HCT116 (cell line): ENCODE data around the gene MTUS2. TPM values are rescaled to one million over a fixed set of nuclear protein-coding genes. Genes with fewer than 3 reads are reported as not detected.

Source experiments
- ATAC-seq: fragments of 200-7000 bp; cut with Tn5 transposase; 2 replicates; pipeline ENCODE4 v1.9.1; 2020; ENCODE audit warnings: mild to moderate bottlenecking, moderate library complexity
- BruUV-seq: library from RNA; stranded (reverse); fragments of 400-500 nt; replicated peaks from 2 replicates; lab custom pipeline; 2021; lab: Mats Ljungman, UMichigan
- CTCF ChIA-PET: fragments of 300-600 bp; sonication (Branson Sonifier 250); formaldehyde crosslinking; loops from one replicate; lab custom pipeline; 2021; ENCODE audit warnings: antibody characterized with exemption; lab: Charles Lee
- POLR2A ChIA-PET: fragments of 300-600, 350-600 bp; sonication (Branson Sonifier 250); formaldehyde crosslinking; loops from one replicate; lab custom pipeline; 2021; ENCODE audit warnings: antibody characterized with exemption; lab: Charles Lee
- RAD21 ChIA-PET, 2 experiments: fragments of 300-600 bp; sonication (Branson Sonifier 250); formaldehyde crosslinking; loops; one replicate each; lab custom pipeline; 2023; ENCODE audit warnings: low total read pairs in 2 of 2; ENCODE audit not compliant: uncharacterized antibody in 2 of 2, unreplicated experiment in 2 of 2, low non-redundant PET in 1 of 2; lab: Charles Lee
- DNase-seq: peaks from one replicate; pipeline ENCODE4 v3.0.0-alpha.2; 2010; ENCODE audit warnings: low read depth, low spot score
- H2AFZ ChIP-seq: fragments of 200-600 bp; shearing (Covaris generic), sonication (generic); 2 replicates; pipeline ENCODE4 v1.6.1; 2017; ENCODE audit warnings: low read depth, mixed run types, mixed read lengths, antibody characterized with exemption, low read length; ENCODE audit not compliant: poor library complexity, severe bottlenecking
- H3K27ac ChIP-seq: 2 replicates; pipeline ENCODE4 v1.5.1; 2012; ENCODE audit warnings: low read depth, low read length
- H3K27me3 ChIP-seq: fragments of 200-600 bp; sonication (generic); 2 replicates; pipeline ENCODE4 v1.6.1; 2016; ENCODE audit warnings: mixed run types, low read length, mixed read lengths; ENCODE audit not compliant: insufficient read depth
- H3K36me3 ChIP-seq, 2 experiments: fragments of 200-500 bp in 1 of 2; fragments of 200-600 bp in 1 of 2; sonication (Bioruptor generic) in 1 of 2; sonication (generic) in 1 of 2; 2 replicates each; pipeline versions ENCODE4 v1.5.1 to v1.6.1; 2014 to 2016; ENCODE audit warnings: low read length in 2 of 2, inconsistent platforms in 1 of 2, mixed read lengths in 1 of 2, mixed run types in 1 of 2; ENCODE audit not compliant: insufficient read depth in 2 of 2, control insufficient read depth in 1 of 2
- H3K4me1 ChIP-seq, 2 experiments: fragments of 200-600 bp in 1 of 2; sonication (generic) in 1 of 2; 2 replicates each; pipeline versions ENCODE4 v1.5.1 to v1.6.1; 2012 to 2017; ENCODE audit warnings: low read length in 2 of 2, inconsistent platforms in 1 of 2, mild to moderate bottlenecking in 1 of 2, mixed read lengths in 1 of 2, mixed run types in 1 of 2, moderate library complexity in 1 of 2; ENCODE audit not compliant: insufficient read depth in 2 of 2, control insufficient read depth in 1 of 2
- H3K4me2 ChIP-seq: fragments of 200-600 bp; sonication (generic); 2 replicates; pipeline ENCODE4 v1.6.1; 2017; ENCODE audit warnings: mixed run types, low read length, mixed read lengths
- H3K4me3 ChIP-seq, 2 experiments: fragments of 200-600 bp in 1 of 2; sonication (generic) in 1 of 2; replicated peaks in 1 of 2; 2 replicates each; pipeline ENCODE4 v1.5.1; 2011 to 2016; ENCODE audit warnings: low read length in 2 of 2, control low read depth in 1 of 2, low read depth in 1 of 2, mild to moderate bottlenecking in 1 of 2, mixed read lengths in 1 of 2, mixed run types in 1 of 2
- H3K79me2 ChIP-seq: fragments of 200-600 bp; sonication (generic); 2 replicates; pipeline ENCODE4 v1.6.1; 2017; ENCODE audit warnings: mild to moderate bottlenecking, mixed run types, low read length, moderate library complexity, mixed read lengths; ENCODE audit not compliant: insufficient read depth
- H3K9ac ChIP-seq: fragments of 200-600 bp; sonication (generic); 2 replicates; pipeline ENCODE4 v1.6.1; 2016; ENCODE audit warnings: low read length, mixed read lengths
- H3K9me2 ChIP-seq: fragments of 200-600 bp; sonication (generic), shearing (Covaris generic); 2 replicates; pipeline ENCODE4 v1.6.1; 2017; ENCODE audit warnings: mixed run types, mild to moderate bottlenecking, moderate library complexity; ENCODE audit not compliant: insufficient read depth
- H3K9me3 ChIP-seq, 2 experiments: fragments of 200-500 bp in 1 of 2; fragments of 200-600 bp in 1 of 2; sonication (Bioruptor generic) in 1 of 2; sonication (generic) in 1 of 2; 2 replicates each; pipeline ENCODE4 v1.6.1; 2014 to 2017; ENCODE audit warnings: low read length in 2 of 2, mixed read lengths in 2 of 2, inconsistent platforms in 1 of 2, low read depth in 1 of 2, mild to moderate bottlenecking in 1 of 2, mixed run types in 1 of 2, moderate library complexity in 1 of 2; ENCODE audit not compliant: control insufficient read depth in 1 of 2, insufficient read depth in 1 of 2
- H4K20me1 ChIP-seq: fragments of 200-600 bp; sonication (generic), shearing (Covaris generic); 2 replicates; pipeline ENCODE4 v1.6.1; 2017; ENCODE audit warnings: mixed run types, mild to moderate bottlenecking, moderate library complexity; ENCODE audit not compliant: insufficient read depth
- CBX3 ChIP-seq: IDR thresholded peaks from 2 replicates; pipeline ENCODE4 v1.6.1; 2012; ENCODE audit warnings: low read depth
- CEBPB ChIP-seq: IDR thresholded peaks from 2 replicates; pipeline ENCODE4 v1.6.1; 2012; ENCODE audit warnings: low read depth
- CTCF ChIP-seq, 3 experiments: fragments of 200-600 bp in 1 of 3; sonication (generic) in 1 of 3; IDR thresholded peaks in 2 of 3; conservative IDR thresholded peaks in 1 of 3; 2 replicates each; pipeline ENCODE4 v1.5.1; 2012 to 2017; ENCODE audit warnings: low read depth in 2 of 3, low read length in 2 of 3, antibody characterized with exemption in 1 of 3, borderline replicate concordance in 1 of 3, control low read depth in 1 of 3, mild to moderate bottlenecking in 1 of 3, mixed read lengths in 1 of 3, mixed run types in 1 of 3, moderate library complexity in 1 of 3; ENCODE audit not compliant: insufficient read depth in 1 of 3
- EGR1 ChIP-seq: IDR thresholded peaks from 2 replicates; pipeline ENCODE4 v1.6.1; 2012; ENCODE audit warnings: low read depth
- ELF1 ChIP-seq: IDR thresholded peaks from 2 replicates; pipeline ENCODE4 v1.6.1; 2012; ENCODE audit warnings: low read depth, borderline replicate concordance
- FOSL1 ChIP-seq: IDR thresholded peaks from 2 replicates; pipeline ENCODE4 v1.6.1; 2012; ENCODE audit warnings: low read depth
- SRF ChIP-seq: IDR thresholded peaks from 2 replicates; pipeline ENCODE4 v1.6.1; 2012; ENCODE audit warnings: low read depth
- intact Hi-C: fragments of 100-400 bp; cut with micrococcal nuclease; formaldehyde crosslinking; loops from 2 replicates; pipeline ENCODE4 v1.10.0; 2022
- total RNA-seq: library from RNA; stranded (reverse); gene quantifications from one replicate; pipeline ENCODE4 v1.2.1, GENCODE V29; 2021; ENCODE audit not compliant: unreplicated experiment
- TF ChIP-seq, protein P1 (sequence below): IDR thresholded peaks from 2 replicates; pipeline ENCODE4 v1.6.1; 2012

Gene MTUS2
- total RNA-seq, 1 experiment from 2014 or later, result 0.02 TPM

- TF ChIP-seq, protein P1, sequence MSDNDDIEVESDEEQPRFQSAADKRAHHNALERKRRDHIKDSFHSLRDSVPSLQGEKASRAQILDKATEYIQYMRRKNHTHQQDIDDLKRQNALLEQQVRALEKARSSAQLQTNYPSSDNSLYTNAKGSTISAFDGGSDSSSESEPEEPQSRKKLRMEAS, result no peak
- TF ChIP-seq EGR1 (no peak), SRF (no peak), FOSL1 (no peak), CBX3 (no peak), CEBPB (no peak)
These were observed 702.0 kb downstream of the MTUS2 start (continued) for GRCh38 chr13:29522044-29522685.

- ChIA-PET RAD21 (no interaction called here), POLR2A (no interaction called here), CTCF (no interaction called here)
- DNase-seq, result no peak
- Histone ChIP-seq H3K9me2 (no peaks in the 10 kb centered on the region), H3K27me3 (no peaks in the 10 kb centered on the region), H3K4me1 (peaks cover 0 to 7% of the 10 kb centered on the region in 2 experiments; a peak in 1 of 4 replicates), H3K9ac (no peak overlapping the region), H3K4me2 (no peak overlapping the region)
- no TSS peak for BruUV-seq
- intact Hi-C loops, result no loop called here
- TF ChIP-seq CTCF (IDR thresholded peaks at IDR 0.05 in 2 of 3, conservative IDR thresholded peaks at IDR 0.05 in 1 of 3; ENCODE audit: borderline replicate concordance in 1 of 3, insufficient read depth in 1 of 3, low read depth in 2 of 3, low read length in 2 of 3) (no peak), ELF1 (no peak)
- TF ChIP-seq, all 23 proteins: peak for 0
- H4K20me1 ChIP-seq, result no peaks in the 10 kb centered on the region
- peaks cover 4% of the 10 kb centered on the region; the same call in 1 of the 2 replicates for H3K79me2 ChIP-seq
- H3K36me3 ChIP-seq, result peaks cover 16 to 18% of the 10 kb centered on the region in 2 experiments
- H2AFZ ChIP-seq, result no peak overlapping the region
- no peaks in the 10 kb centered on the region for H3K9me3 ChIP-seq
- no peak overlapping the region for H3K27ac ChIP-seq
- H3K4me3 ChIP-seq, result no peak overlapping the region
- no peak for ATAC-seq
These were observed 703.2 kb downstream of the MTUS2 start for GRCh38 chr13:29523199-29523961.
